Measurements from ENCODE around the gene FIGN. TPM values are rescaled to one million over a fixed set of nuclear protein-coding genes. Genes with fewer than 3 reads are reported as not detected.

FIGN gene
- total and polyA plus RNA-seq, 9 of the 15 experiments (the other 6 are each of a cell fraction or from before 2014, with no cell fraction given) = 0.02 TPM; not detected in 8

- intact Hi-C loops (cut with micrococcal nuclease) = no loop called here
- Histone ChIP-seq H3K79me2 (ENCODE audit: control insufficient read depth, insufficient read depth, low read length) (no peaks in the 10 kb centered on the region), H3K4me3 (no peak overlapping the region), H3K36me3 (ENCODE audit: control insufficient read depth, insufficient read depth, low read length) (no peaks in the 10 kb centered on the region), H3K4me2 (ENCODE audit: insufficient read depth, low read length) (no peak overlapping the region), H3K27ac (ENCODE audit: extremely low read depth, low read depth, low read length) (no peak overlapping the region), H3K9ac (ENCODE audit: insufficient read depth in 1 of 2, low read depth in 2 of 2, low read length in 2 of 2) (no peak overlapping the region), H3K9me1 (ENCODE audit: control insufficient read depth, insufficient read depth, low read length) (no peaks in the 10 kb centered on the region), H2AFZ (ENCODE audit: low read depth, low read length) (no peak overlapping the region), H3K9me3 (replicated peaks; ENCODE audit: control insufficient read depth, insufficient read depth, low read depth, low read length) (0 out of 2 replicates have a peak, but pooled peaks cover 2% of the 10 kb centered on the region), H3K4me1 (replicated peaks in 1 of 2; ENCODE audit: control insufficient read depth in 2 of 2, insufficient read depth in 2 of 2, low read length in 2 of 2) (no peaks in the 10 kb centered on the region), H4K20me1 (replicated peaks; ENCODE audit: control insufficient read depth, insufficient read depth, low read length) (no peaks in the 10 kb centered on the region), H3K27me3 (ENCODE audit: control insufficient read depth in 2 of 2, insufficient read depth in 2 of 2, low read length in 2 of 2) (no peaks in the 10 kb centered on the region)
- ATAC-seq (no peak), DNase-seq (ENCODE audit: extremely low read depth in 1 of 4, low spot score in 3 of 4) (no peak), FAIRE-seq (no peak)
- WGBS (ENCODE audit: insufficient coverage, low coverage, missing lambda C conversion rate) = 0% methylated on average over 2 of the region's 2 CpGs
- in situ Hi-C loops (cut with MboI) = no loop called here
- BruUV-seq (replicated peaks) = no TSS peak
- POLR2A ChIA-PET = no interaction called here
- CTCF ChIA-PET (ENCODE audit: low intra/inter-chr PET ratio) = no interaction called here
- no peak for TF ChIP-seq THAP12 (CRISPR knock-in tag; IDR thresholded peaks at IDR 0.05)
Observed at GRCh38 chr2:163656622-163657280, 79.1 kb downstream of the FIGN start.

GRCh38 chr2:163655667-163656066 lies 80.1 kb downstream of the FIGN start:
- no peak for FAIRE-seq
- Histone ChIP-seq H3K4me2 (ENCODE audit: insufficient read depth, low read length) (no peak overlapping the region), H3K27me3 (ENCODE audit: control insufficient read depth in 2 of 2, insufficient read depth in 2 of 2, low read length in 2 of 2) (no peaks in the 10 kb centered on the region), H3K9me3 (replicated peaks; ENCODE audit: control insufficient read depth, insufficient read depth, low read depth, low read length) (0 out of 2 replicates have a peak, but pooled peaks cover 2% of the 10 kb centered on the region), H3K79me2 (ENCODE audit: control insufficient read depth, insufficient read depth, low read length) (no peaks in the 10 kb centered on the region), H3K27ac (ENCODE audit: extremely low read depth, low read depth, low read length) (no peak overlapping the region), H4K20me1 (replicated peaks; ENCODE audit: control insufficient read depth, insufficient read depth, low read length) (no peaks in the 10 kb centered on the region), H3K9ac (ENCODE audit: insufficient read depth in 1 of 2, low read depth in 2 of 2, low read length in 2 of 2) (no peak overlapping the region), H3K9me1 (ENCODE audit: control insufficient read depth, insufficient read depth, low read length) (no peaks in the 10 kb centered on the region), H3K36me3 (ENCODE audit: control insufficient read depth, insufficient read depth, low read length) (no peaks in the 10 kb centered on the region), H3K4me3 (no peak overlapping the region), H2AFZ (ENCODE audit: low read depth, low read length) (no peak overlapping the region), H3K4me1 (replicated peaks in 1 of 2; ENCODE audit: control insufficient read depth in 2 of 2, insufficient read depth in 2 of 2, low read length in 2 of 2) (no peaks in the 10 kb centered on the region)
- no peak for DNase-seq (ENCODE audit: extremely low read depth in 1 of 4, low spot score in 3 of 4)
- POLR2A ChIA-PET = no interaction called here
- CTCF ChIA-PET (ENCODE audit: low intra/inter-chr PET ratio) = no interaction called here
- 0% methylated on average over 2 of the region's 2 CpGs for WGBS (ENCODE audit: insufficient coverage, low coverage, missing lambda C conversion rate)
- intact Hi-C loops (cut with micrococcal nuclease) = no loop called here
- in situ Hi-C loops (cut with MboI) = no loop called here
- no peak for ATAC-seq
- no TSS peak for BruUV-seq (replicated peaks)
- TF ChIP-seq RNF219 (CRISPR knock-in tag; IDR thresholded peaks at IDR 0.05) = no peak
- no peak for TF ChIP-seq ZNF609 (CRISPR knock-in tag; IDR thresholded peaks at IDR 0.05; ENCODE audit: borderline replicate concordance)
- TF ChIP-seq MEF2A (IDR thresholded peaks at IDR 0.05; ENCODE audit: control insufficient read depth, low read depth, low read length) = no peak
- TF ChIP-seq HNRNPL (IDR thresholded peaks at IDR 0.05; ENCODE audit: low read depth, low read length) = no peak

All from K562 (cell line).